ENCODE results near the gene TBL3.
"Not testable (repeated sequence)": the region's sequence is repeated elsewhere in the genome, so short reads cannot be mapped to it uniquely, and the experiment has no call there.

TBL3 gene

DNA sequence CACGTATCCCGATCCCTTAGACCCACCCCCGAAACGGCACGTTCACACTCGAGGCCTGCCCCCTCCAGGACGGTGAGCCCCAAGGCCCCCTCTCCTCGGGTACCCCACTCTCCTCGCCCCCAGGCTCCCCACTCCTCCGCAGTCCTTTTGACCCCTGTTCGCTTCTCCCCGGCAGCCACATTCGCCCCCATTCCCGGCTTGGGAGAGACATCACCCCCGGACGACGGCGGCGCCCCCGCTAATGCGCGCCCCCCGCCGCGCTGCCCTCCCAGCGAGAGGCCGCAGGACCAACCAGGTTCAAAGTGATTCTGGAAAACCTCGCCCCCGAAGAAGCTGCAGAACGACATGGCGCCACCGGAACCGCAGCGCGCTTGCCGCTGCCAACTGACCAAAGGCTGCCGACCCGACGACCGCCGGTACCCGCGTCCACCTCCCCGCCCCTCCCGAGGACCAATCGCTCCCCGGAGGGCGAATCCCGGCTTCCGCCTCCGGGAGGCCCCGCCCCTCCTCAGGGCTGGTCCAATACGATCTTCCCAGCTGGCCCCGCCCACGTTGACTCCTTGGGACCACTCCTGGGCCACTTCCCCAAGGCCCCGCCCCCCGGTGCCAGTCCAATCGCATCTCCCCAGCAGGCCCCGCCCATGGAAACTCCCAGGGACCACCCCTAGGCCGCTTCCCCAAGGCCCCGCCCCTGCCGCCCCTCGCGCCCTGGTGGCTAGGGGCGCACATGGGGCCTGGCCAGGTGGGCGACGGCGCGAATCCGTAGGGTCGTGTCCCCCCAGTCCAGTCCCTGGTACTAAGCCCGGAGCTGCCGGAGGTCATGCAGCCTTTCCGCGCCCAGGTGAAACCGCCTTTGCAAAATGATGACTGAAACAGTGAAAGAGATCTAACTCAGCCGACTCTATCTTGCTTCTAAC is 28.8 kb upstream of the TBL3 start, which contains the start of gene MSRB1:
Gene MSRB1 (minus strand): TSS at position 390 of the 917 bp plus-strand sequence. CDS start 43 bp downstream, at position 347.
- DNase-seq (ENCODE audit: low spot score) = peak; percentile 100

DNA sequence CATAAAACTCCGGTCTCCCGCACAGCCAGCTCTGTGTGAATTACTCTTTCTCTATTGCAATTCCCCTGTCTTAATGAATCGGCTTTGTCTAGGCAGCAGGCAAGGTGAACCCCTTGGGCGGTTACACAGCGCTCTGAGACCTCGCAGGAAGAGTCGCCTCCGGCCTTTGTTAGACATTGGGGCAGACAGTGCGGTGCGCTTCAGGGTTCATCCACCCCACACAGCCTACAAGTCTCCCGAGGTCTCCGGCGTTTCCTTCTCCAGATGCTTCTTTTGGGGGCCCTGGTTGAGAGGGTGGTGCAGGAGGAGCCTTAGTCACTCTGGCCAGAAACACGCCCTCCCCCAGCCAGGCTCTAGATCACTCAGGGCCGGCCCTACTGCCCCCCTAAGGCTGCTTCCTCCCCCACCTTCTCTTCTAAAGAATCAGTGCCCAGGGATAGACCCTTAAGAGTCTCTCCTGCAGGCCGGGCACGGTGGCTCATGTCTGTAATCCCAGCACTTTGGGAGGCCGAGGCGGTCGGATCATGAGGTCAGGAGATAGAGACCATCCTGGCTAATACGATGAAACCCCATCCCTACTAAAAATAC is 27.1 kb upstream of the TBL3 start:
- DNase-seq (ENCODE audit: low spot score) = no peak

DNA sequence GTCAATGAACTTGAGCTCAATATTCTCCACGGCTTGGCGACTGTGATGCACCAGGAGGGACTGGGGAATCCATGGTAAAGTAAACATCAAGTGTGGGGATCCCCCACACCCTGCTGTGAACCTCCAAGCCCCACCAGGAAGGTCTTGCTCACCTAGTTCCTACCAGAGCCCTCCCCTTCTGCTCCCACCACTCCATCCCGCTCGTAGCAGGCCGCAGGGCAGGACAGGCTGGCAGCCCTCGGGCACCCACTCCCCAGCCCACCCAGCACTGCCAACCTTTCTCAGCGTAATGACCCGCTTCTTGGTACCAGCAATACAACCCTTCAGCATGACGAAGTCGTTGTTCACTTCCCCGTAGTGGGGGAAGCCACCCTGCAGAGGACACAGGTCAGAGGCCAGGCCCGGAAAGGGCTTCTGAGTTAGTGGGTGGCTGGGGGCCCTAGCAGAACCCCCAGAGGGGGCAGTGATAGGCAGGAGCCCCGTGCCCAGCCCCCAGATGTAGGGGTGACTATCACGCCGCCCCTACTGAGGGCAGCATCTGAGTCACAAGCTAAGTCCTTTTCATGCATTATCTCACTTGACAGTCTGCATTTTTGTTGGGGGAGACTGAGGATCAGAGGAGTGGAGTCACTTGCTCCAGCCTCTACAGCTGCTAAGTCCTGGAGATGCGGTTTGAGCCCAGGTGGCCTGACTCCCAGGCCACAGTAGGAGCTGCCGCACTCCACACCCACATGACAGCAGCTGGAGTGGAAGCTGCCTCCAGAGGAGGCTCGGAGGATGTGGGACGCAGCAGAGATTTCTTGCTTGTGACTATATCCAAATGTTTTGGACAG is 26.1 kb upstream of the TBL3 start:
- no peak for DNase-seq (ENCODE audit: low spot score)

DNA sequence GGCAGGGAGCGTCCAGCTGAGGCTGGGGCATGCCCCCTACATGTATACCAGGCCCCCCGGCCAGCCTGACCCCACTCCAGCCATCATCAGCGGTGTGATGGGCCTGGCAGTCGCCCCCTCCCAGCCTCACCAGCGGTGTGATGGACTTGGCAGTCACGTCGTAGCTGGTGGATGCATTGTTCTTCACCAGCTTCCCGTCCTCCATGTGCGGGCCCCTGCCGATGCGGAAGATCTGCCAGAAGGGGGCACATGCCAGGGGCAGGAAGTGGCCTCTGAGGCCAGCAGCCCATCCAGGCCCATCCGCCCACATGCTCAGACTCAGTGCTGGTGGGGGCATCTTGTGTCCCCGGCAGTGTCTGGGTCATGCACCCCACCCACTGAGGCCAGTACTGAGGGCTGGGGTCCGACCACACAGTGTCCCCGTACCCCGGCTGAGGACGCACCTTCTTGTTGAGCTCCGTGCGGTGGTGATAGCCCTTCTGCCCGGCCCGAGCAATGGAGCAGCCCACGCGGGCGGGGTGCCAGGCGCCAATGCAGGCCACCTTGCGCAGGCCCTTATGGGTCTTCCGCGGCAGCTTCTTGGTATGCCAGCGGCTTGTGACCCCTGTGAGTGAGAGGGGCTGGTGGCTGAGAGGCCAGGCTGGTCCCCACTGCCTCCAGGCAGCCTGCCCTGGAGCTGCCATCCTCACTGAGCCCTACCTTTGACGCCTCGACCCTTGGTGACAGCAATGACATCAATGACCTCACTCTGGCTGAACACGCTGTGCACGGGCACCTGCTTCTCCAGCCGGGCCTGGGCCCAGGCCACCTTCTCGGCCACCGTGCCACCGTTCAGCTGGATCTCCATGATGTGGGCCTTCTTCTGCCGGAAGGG is 25.1 kb upstream of the TBL3 start:
- no peak for DNase-seq (ENCODE audit: low spot score)

DNA sequence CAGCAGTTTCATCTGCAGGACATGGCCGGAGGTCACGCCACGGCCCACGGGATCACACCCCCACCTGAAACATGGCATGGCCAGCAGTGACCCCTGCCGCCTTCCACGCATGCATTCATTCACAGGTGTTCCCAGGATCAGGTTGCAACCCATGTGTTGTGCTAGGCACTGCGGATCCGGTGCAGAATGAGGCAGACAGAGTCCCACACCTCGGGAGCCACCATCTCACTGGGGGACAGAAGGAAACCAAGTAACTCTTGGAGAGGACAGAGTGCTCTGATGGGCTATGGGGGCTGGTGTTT is 24.5 kb upstream of the TBL3 start:
- no peak for DNase-seq (ENCODE audit: low spot score)

DNA sequence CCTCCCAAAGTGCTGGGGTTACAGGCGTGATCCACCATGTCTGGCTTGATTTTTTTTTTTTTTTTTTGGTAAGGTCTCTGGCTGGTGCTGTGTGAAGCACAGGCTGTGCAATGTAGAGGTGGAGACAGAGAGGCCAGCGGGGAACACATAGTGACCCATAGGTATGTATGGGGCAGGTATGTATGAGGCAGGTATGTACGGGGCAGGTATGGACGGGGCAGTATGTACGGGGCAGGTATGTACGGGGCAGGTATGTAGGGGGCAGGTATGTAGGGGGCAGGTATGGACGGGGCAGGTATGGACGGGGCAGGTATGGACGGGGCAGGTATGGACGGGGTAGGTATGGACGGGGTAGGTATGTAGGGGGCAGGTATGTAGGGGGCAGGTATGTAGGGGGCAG is 22.3 kb upstream of the TBL3 start:
- DNase-seq (ENCODE audit: low spot score) = no peak

DNA sequence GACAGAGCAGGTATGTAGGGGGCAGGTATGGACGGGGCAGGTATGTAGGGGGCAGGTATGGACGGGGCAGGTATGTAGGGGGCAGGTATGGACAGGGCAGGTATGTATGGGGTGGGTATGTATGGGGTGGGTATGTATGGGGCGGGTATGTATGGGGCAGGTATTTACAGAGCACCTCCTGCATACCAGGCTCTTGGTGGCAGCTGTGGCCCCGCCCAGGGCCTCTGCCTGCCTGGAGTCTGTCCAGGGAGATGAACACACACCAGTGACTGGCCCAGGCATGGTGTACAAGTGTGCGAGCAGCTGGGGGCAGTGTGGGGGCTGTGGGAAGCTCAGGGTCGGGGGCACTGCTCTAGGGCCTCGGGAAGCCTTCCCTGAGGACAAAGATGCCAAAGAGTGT is 21.8 kb upstream of the TBL3 start:
- DNase-seq (ENCODE audit: low spot score) = no peak

DNA sequence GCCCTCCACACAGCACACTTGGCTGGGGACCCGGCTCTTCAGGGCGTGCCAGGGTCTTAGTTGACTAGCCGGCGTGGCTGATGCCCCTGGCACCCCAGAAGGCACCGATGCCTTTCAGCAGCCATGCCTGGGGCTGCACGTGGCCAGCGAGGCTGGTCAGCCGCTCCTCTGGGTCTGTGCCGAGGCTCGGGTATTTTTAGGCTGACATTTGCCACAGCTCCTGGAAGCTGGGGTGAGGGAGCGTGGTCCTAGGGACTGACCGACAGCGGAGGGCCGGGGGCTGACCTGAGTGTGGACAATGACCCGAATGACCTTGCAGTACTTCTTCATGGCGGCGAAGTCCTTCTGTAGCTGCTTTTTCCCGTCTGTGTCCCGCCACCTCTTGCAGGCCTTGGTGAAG is 21.3 kb upstream of the TBL3 start:
- DNase-seq (ENCODE audit: low spot score) = no peak

DNA sequence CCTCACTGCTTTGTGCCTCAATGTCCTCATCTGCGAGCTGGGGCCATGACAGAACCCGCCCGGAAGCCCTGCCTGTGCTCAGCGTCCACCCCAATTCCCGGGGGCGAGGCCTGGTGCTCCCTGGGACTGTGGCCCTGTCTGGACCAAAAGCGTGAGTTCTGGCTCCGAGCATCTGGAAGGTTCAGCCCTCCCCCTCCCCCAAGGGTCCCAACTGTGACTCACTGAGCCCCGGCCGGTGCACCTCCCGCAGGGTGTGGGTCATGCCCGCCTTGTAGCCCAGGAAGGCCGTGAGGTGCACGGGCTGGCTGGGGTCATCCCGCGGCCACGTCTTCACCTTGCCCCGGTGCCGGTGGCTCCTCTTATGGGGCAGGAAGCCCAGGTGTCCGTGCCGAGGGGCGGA is 18.1 kb upstream of the TBL3 start:
- DNase-seq (ENCODE audit: low spot score) = no peak

DNA sequence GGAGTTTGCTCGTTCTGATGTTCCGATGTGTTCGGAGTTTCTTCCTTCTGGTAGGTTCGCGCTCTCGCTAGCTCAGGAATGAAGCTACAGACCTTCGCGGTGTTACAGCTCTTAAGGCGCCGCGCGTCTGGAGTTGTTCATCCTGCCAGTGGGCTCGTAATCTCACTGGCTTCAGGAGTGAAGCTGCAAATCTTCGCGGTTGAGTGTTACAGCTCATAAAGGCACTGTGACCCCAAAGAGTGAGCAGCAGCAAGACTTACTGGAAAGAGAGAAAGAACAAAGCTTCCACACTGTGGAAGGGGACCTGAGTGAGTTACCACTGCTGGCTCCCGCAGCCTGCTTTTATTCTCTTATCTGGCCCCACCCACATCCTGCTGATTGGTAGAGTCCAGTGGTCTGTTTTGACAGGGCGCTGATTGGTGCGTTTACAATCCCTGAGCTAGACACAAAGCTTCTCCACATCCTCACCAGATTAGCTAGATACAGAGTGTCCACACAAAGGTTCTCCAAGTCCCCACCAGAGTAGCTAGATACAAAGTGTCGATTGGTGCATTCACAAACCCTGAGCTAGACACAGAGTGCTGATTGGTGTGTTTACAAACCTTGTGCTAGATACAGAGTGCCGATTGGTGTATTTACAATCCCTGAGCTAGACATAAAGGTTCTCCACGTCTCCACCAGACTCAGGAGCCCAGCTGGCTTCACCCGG is 14.3 kb upstream of the TBL3 start:
- not testable (repeated sequence) for DNase-seq (ENCODE audit: low spot score)

DNA sequence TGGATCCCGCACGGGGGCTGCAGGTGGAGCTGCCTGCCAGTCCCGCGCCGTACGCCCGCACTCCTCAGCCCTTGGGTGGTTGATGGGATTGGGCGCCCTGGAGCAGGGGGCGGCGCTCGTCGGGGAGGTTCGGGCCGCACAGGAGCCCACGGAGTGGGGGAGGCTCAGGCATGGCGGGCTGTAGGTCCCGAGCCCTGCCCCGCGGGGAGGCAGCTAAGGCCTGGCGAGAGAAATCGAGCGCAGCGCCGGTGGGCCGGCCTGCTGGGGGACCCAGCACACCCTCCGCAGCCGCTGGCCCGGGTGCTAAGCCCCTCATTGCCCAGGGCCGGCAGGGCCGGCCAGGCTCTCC is 13.7 kb upstream of the TBL3 start:
- DNase-seq (ENCODE audit: low spot score) = not testable (repeated sequence)

DNA sequence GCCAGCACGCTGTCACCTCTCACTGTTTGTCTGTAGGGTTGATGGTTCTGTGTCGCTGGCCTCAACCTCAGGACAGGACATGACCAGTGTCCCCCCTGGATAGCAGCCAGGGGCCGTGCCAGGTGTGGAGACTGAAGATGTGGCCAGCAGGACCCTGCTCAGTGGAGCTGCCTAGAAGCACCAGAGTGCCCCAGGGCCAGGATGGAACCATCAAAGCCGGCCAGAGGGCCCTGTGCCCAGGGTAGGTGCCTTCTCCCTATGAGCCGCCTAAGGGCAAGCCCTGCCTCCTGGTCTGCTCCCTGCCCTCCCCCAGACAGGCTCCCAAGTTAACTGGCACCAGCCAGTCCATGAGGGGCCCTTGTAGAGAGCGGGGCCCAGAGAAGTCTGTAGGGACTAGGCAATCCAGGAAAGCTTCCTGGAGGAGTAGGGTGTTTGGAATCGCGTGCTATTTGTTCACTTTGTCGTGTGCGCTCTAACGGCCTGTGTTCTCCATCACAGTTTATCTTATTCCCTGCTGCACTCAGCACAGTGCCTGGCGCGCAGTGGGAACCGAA is 13.1 kb upstream of the TBL3 start:
- no peak for DNase-seq (ENCODE audit: low spot score)

DNA sequence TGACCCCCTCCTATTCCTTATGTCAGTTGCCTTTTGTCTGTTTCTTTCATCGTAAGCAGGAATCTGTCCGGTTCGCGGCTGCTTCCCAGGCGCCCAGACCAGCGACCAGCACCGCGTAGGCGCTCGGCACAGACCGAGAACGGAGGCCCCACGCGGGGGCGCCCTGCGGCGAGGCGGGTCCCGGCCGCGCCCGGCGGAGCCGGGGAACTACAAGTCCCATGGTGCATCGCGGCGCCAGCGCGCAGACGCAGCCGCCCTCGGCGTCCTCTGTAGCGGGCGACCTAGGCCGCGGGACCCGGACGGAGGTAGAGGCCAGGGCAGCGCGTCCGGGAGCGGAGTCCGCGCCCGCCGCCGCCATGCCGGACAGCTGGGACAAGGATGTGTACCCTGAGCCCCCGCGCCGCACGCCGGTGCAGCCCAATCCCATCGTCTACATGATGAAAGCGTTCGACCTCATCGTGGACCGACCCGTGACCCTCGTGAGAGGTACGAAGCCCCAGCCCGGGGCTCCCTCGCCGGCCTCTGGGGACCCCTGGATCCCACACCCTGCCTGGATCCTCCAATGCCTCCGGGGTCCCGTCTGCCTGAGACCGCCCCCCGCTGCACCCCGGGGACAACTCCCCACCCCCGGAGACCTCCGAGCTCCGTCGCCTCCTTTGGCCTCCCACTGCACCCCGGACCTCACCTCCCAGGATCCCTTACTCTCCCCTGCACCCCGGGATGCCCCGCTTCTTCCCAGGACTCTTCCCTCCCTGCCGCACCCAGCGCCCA is 12.4 kb upstream of the TBL3 start, which contains the start of gene NDUFB10:
Gene NDUFB10 (plus strand): TSS at position 270 of the 771 bp plus-strand sequence. CDS start 87 bp downstream, at position 357.
- DNase-seq (ENCODE audit: low spot score) = peak; percentile 87

DNA sequence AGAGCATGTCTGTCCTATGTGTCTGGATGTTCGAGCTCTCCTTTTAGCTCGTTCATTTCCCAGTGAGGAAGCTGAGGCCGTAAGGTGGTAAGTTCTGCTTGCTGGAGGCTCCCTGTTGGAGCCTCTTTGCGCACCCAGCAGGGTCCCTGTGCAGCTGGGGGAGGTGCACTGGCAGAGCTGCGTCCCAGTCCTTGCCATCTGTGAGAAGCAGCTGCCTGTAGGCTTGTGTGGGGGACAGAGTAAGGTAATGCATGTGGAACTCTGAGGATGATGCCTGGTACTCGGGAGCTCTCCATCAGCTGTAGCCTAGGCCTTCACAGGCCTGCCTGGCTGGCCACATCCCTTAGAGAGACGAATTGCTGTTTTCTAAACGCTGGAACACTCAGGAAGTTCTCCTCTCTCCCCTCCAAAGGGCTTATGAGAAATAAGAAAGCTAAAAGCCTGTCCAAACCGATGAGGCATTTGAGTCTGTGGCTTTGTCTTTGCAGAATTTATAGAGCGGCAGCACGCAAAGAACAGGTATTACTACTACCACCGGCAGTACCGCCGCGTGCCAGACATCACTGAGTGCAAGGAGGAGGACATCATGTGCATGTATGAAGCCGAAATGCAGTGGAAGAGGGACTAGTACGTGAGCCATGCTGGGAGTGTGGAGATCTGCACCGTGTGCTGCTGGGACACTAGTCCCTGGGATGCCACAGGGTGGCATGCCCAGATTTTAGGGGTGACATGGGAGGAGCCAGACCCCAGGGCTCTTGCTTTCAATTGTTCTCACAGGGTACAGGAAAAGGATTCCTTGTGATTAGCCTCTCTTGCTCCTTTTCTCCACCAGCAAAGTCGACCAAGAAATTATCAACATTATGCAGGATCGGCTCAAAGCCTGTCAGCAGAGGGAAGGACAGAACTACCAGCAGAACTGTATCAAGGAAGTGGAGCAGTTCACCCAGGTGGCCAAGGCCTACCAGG is 10.9 kb upstream of the TBL3 start:
- DNase-seq (ENCODE audit: low spot score) = no peak

DNA sequence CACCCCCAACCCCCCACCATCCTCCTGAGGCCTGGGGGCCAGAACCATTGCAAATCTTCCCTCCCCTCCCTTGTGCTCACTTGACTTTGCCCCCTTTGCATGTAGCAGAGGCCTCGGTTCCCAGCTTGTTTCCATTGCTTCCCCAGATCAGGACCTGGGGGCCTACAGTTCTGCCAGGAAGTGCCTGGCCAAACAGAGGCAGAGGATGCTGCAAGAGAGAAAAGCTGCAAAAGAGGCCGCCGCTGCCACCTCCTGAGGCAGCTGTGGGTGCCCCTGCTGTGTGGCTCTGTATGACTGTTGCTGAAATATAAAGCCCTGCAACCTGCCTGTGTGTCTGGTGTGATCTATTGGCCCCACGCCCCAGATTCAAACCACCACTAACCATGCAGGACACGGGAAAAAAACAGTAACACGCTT is 10.2 kb upstream of the TBL3 start:
- DNase-seq (ENCODE audit: low spot score) = no peak

DNA sequence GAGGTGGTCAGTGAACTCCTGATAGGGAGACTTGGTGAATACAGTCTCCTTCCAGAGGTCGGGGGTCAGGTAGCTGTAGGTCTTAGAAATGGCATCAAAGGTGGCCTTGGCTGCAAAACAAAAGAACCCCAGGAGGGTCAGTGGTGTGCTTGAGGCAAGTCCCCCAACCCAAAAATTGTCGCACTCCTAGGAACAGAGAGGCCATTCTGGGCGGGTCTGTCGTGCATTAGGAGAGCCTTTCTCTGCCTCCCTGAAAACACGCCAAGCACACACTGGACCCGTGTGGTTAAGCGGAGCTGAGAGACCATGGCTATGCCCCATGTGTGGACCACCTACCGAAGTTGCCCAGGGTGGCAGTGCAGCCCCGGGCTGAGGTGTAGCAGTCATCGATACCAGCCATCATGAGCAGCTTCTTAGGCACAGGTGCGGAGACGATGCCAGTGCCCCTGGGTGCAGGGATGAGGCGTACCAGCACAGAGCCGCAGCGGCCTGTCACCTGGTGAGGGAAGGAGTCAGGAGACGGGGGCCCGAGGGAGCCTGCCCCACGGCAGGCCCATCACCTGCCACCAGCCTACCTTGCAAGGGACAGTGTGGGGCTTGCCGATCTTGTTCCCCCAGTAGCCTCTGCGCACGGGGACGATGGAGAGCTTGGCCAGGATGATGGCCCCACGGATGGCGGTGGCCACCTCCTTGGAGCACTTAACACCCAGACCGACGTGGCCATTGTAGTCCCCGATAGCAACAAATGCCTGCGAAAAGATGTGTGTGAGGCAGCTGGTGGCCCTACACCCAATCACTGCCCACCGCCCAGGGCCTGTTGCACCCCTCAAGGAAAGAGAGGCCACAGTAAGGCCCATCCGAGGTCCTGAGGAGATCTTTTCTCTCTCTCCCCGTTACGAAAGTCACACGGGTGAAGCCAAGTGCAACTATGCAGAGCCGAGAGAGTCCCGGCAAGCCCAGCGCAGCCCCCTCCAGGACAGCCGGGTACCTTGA is 9.4 kb upstream of the TBL3 start:
- DNase-seq (ENCODE audit: low spot score) = not testable (repeated sequence)

DNA sequence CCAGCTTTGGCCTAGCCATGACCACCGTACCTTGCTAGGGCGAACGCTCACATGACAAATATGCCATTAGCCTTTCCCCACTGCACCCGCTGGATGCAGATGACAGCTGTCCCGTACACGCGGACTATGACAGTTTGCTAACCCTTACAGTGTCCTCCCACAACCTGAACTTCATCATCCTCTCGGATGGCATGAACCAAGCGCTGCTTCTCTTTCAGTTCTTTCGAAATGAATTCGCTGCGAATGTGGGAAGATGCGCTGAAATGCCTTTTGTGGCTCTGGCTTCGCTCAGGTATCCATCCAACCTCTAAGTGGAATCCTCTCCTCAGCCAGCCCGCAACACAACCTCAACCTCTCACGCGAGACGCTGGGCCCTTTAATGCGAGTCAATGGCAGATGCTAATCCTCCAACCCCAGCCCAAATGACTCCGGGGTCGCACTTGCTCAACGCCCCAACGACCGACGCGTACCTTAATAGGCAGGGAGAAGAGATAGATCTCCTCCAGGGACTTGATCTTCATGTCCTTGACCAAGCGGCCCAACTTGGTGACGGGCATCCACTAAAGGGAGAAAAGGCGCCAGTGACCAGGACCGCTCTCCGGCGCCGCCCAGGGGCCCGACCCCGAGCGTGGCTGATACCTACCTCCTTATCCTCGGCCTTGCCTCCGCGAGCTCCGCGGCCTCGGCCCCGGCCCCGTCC is 7.9 kb upstream of the TBL3 start:
- no peak for DNase-seq (ENCODE audit: low spot score)
